AG09309 (cell line): ENCODE measurements around the gene HEATR5B.

Experiments used
- DNase-seq: peaks from one replicate; pipeline ENCODE4 v3.0.0-alpha.2; 2010; ENCODE audit warnings: low read depth
- H3K4me3 ChIP-seq: 2 replicates; pipeline ENCODE4 v1.5.1; 2011; ENCODE audit warnings: mild to moderate bottlenecking, low read depth, low read length, moderate library complexity; ENCODE audit not compliant: control insufficient read depth
- TF ChIP-seq, protein P1 (sequence below): IDR thresholded peaks from 2 replicates; pipeline ENCODE4 v1.5.1; 2011; ENCODE audit warnings: mild to moderate bottlenecking, low read depth, low read length, inconsistent platforms; ENCODE audit not compliant: insufficient read depth, control insufficient read depth; ENCODE audit errors: missing control alignments

Gene HEATR5B

DNA sequence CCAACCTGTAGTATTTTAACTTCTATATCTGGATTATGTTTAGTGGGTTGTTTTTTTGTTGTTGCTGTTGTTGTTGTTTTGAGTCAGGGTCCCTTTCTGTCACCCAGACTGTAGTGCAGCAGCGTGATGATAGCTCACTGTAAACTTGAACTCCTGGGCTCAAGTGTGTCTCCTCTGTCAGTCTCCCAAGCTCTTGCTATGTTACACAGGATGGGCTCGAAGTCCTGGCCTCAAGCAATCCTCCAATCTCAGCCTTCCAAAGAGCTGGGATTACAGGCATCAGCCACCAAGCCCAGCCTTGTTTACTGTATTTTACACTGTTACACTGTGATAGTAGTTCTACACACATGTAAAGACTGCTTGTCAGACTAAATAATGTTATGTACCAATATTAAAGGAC is 108.1 kb downstream of the HEATR5B start:
- TF ChIP-seq, protein P1, sequence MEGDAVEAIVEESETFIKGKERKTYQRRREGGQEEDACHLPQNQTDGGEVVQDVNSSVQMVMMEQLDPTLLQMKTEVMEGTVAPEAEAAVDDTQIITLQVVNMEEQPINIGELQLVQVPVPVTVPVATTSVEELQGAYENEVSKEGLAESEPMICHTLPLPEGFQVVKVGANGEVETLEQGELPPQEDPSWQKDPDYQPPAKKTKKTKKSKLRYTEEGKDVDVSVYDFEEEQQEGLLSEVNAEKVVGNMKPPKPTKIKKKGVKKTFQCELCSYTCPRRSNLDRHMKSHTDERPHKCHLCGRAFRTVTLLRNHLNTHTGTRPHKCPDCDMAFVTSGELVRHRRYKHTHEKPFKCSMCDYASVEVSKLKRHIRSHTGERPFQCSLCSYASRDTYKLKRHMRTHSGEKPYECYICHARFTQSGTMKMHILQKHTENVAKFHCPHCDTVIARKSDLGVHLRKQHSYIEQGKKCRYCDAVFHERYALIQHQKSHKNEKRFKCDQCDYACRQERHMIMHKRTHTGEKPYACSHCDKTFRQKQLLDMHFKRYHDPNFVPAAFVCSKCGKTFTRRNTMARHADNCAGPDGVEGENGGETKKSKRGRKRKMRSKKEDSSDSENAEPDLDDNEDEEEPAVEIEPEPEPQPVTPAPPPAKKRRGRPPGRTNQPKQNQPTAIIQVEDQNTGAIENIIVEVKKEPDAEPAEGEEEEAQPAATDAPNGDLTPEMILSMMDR = no peak
- H3K4me3 ChIP-seq = no peak overlapping the region
- no peak for DNase-seq

DNA sequence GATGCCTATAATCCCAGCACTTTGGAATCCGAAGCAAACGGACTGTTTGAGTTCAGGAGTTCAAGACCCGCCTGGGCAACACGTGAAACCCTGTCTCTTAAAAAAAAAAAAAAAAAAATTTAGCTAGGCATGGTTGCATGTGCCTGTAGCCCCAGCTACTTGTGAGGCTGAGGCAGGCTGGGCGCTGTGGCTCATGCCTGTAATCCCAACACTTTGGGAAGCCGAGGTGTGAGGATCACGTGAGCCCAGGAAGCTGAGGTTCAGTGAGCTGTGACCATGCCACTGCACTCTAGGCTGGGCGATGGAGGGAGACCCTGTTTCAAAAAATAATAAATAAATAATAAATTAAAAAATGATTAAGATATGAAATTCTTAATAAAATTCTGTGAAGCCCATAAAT is 108.9 kb downstream of the HEATR5B start:
- TF ChIP-seq, protein P1 = no peak
- no peak for DNase-seq
- no peak overlapping the region for H3K4me3 ChIP-seq

DNA sequence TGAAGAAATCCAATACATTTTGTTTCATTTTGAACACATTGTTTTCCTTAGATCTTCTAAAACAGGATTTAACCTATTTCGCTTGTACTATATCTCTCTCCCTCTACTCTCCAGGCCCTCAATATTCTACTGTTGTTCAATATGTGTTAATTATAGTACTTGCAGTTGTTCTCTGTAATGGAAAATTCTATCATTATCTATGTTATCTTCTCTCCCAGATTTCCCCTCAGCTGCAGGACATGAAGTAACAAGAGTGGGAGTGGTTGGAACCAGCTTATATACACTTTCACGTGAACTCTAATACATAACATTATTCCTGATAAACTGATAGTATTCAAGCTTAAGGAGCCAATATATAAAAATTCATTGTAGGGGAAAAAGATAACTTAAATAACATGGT is 110.9 kb downstream of the HEATR5B start:
- TF ChIP-seq, protein P1 = no peak
- no peak for DNase-seq
- no peak overlapping the region for H3K4me3 ChIP-seq

DNA sequence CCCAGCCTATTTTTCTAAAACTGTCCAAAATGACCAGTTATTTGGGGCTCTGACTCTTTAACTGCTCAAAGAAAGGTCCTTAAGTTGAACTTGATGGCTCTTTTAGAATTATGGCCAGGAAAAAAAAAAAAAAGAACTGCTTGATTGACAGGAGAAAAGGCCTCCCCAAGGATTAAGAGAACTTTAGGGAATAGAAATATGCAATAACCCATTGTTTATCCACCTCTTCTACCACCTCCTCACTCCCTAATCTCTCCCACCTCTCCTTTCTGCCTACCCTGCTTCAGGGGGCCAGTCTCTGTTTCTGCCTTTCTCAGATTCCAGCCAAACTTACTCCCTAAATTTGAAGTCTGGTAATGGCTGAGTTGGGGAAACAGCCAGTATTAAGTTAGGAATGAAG is 112.2 kb downstream of the HEATR5B start:
- TF ChIP-seq, protein P1 = no peak
- no peak for DNase-seq
- no peak overlapping the region for H3K4me3 ChIP-seq

DNA sequence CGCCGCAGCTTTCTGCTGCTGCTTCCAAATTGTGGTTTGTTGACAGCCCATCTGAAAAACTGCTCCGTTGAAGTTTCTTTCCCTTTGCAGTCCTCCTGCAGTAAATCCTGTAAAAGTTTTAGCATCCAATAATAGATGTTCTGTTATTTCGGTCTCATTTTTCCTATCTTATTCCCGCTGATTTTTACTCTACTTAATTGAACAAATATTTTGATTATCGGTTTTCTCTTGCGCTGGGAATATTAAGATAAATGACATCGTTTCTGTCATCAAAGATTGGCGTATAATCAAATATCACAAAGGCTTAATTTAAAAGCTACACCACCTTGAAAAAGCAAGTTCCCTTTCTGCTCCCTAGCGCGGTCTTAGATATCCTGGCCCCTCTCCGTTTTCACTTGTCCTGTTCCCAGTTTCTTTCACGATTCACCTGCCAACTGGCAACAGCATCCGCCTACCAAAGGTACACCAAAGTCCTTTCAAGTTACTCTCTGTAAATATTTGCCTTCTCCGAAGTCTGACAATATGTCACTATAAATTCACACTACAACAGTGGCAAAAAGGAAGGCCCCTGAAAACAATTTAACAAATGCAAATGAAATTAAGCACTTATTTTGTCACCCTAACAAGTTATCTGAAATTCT is 116.8 kb downstream of the HEATR5B start:
- DNase-seq = no peak
- TF ChIP-seq, protein P1 = no peak

DNA sequence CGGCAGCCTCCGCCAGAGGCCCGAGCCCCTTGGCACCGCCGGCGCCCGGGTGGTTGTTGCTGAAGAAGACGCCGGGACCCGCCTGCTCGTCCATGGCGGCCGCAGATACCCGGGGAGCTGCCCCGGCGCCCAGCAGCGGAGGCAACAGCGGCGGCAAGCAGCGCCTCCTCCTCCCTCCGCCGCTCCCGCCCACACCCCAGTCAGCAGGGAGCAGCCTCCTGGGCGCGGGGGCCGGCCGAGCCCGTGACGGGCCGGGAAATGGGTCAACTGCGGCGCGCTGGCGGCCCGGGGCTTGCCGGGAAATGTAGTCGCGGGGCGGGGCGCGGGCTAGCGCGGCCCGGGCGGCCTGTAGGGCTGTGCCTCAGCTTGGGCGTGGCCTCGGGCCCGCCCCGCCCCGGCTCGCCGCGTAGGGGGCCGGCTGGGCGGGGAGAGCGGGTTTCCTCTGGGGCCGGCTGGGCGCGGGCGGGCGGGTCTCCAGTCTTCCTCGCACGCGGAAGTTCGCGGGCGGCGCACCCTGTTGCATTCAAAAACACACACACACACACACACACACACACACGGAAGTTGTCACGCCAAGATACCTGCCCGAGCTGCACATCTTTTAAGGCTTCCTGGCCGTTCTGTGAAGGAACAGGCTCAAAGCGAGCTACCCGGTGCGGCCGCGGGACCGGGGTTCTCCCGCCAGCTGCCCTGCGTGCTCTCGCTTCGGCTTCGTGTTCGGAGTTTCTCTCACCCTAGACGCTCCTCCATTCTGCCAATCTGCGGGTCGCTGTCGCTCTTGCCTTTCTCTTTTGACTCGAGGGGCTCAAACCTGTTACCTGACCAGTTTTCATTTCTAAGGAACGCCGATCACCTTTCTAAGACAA is 117.6 kb downstream of the HEATR5B start, which contains the start of gene STRN:
Gene STRN, minus strand, starts transcription at position 167 of the 866 bp plus-strand sequence. Its CDS starts 73 bp downstream, at position 94.
- DNase-seq = peak; percentile 69
- H3K4me3 ChIP-seq = peak within 1 kb of the TSS; percentile 84
- TF ChIP-seq, protein P1 = no peak

More for the DNA sequence above, 116.8 kb downstream of the HEATR5B start:
- H3K4me3 ChIP-seq = peak overlapping the region; percentile 84
